Mammary epithelial cell (primary cell): ENCODE results near the gene LRRK2.

Source experiments
- EZH2 ChIP-seq: IDR thresholded peaks from 2 replicates; pipeline ENCODE4 v1.6.1; 2012; ENCODE audit warnings: low read length, inconsistent platforms, borderline replicate concordance
- TF ChIP-seq, protein P1 (sequence below), 2 donors: IDR thresholded peaks in 1 of 2; conservative IDR thresholded peaks in 1 of 2; 2 replicates each; pipeline ENCODE4 v1.5.1; 2011 to 2012; ENCODE audit warnings: inconsistent platforms in 2 of 2, low read length in 2 of 2, mild to moderate bottlenecking in 2 of 2, control low read depth in 1 of 2, low read depth in 1 of 2; ENCODE audit not compliant: insufficient read depth in 1 of 2; ENCODE audit errors: extremely low read depth in 1 of 2

DNA sequence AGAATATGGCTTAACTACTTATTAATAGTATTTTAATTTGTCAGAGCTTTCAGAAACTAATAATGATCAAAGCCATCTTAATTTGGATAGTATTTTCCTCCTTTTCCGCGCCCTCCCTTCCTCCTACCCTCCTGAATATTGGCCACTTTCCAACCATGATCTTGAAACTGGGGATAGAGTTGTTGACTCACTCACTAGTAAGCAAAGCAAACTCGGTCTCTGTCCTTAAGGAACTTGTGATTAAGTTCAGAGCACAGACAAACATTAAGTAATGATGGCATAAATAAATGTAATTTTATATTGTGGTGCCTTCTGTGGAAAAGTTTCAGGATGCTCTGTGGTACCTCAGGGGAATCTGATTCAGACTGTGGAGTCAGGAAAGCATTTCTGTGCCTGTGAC is 75.7 kb downstream of the LRRK2 start:
- TF ChIP-seq, protein P1, sequence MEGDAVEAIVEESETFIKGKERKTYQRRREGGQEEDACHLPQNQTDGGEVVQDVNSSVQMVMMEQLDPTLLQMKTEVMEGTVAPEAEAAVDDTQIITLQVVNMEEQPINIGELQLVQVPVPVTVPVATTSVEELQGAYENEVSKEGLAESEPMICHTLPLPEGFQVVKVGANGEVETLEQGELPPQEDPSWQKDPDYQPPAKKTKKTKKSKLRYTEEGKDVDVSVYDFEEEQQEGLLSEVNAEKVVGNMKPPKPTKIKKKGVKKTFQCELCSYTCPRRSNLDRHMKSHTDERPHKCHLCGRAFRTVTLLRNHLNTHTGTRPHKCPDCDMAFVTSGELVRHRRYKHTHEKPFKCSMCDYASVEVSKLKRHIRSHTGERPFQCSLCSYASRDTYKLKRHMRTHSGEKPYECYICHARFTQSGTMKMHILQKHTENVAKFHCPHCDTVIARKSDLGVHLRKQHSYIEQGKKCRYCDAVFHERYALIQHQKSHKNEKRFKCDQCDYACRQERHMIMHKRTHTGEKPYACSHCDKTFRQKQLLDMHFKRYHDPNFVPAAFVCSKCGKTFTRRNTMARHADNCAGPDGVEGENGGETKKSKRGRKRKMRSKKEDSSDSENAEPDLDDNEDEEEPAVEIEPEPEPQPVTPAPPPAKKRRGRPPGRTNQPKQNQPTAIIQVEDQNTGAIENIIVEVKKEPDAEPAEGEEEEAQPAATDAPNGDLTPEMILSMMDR (conservative IDR thresholded peaks at IDR 0.05 in 1 of 2, IDR thresholded peaks at IDR 0.05 in 1 of 2; ENCODE audit: extremely low read depth in 1 of 2, insufficient read depth in 1 of 2, low read depth in 1 of 2, low read length in 2 of 2), result no peak
- no peak for TF ChIP-seq EZH2
